A673 (cell line): ENCODE data around the gene PSPC1. TPM values are rescaled to one million over a fixed set of nuclear protein-coding genes. Genes with fewer than 3 reads are reported as not detected.
"Not testable (repeated sequence)": the region's sequence is repeated elsewhere in the genome, so short reads cannot be mapped to it uniquely, and the experiment has no call there.

Source experiments
- Bru-seq: library from RNA; stranded (reverse); fragments of 400-500 nt; gene quantifications from one replicate; lab custom pipeline; 2021; lab: Mats Ljungman, UMichigan
- BruChase-seq, 2 experiments: library from RNA; stranded (reverse); fragments of 400-500 nt; gene quantifications; one replicate each; lab custom pipeline; 2021; lab: Mats Ljungman, UMichigan
- BruUV-seq: library from RNA; stranded (reverse); fragments of 400-500 nt; replicated peaks from 2 replicates; lab custom pipeline; 2021; lab: Mats Ljungman, UMichigan
- CTCF ChIA-PET: fragments of 300-600 bp; sonication (Branson Sonifier 250); formaldehyde crosslinking; loops from one replicate; lab custom pipeline; 2022; ENCODE audit warnings: antibody characterized with exemption; lab: Charles Lee
- POLR2A ChIA-PET: fragments of 300-600 bp; sonication (Branson Sonifier 250); formaldehyde crosslinking; loops from one replicate; lab custom pipeline; 2022; ENCODE audit warnings: antibody characterized with exemption; ENCODE audit not compliant: low non-redundant PET; lab: Charles Lee
- DNase-seq: peaks from one replicate; pipeline ENCODE4 v3.0.0-alpha.2; 2015; ENCODE audit warnings: low spot score
- H3K27ac ChIP-seq: fragments of 200-600 bp; sonication (generic); 2 replicates; pipeline ENCODE4 v1.5.1; 2016; ENCODE audit warnings: mixed run types, low read depth, mild to moderate bottlenecking, mixed read lengths, antibody characterized with exemption, low read length; ENCODE audit not compliant: poor library complexity, severe bottlenecking
- H3K27me3 ChIP-seq: fragments of 200-600 bp; sonication (generic); replicated peaks from 2 replicates; pipeline ENCODE4 v1.6.1; 2017; ENCODE audit warnings: mixed run types, low read depth, mild to moderate bottlenecking, mixed read lengths, antibody characterized with exemption, low read length; ENCODE audit not compliant: insufficient read depth, poor library complexity
- H3K36me3 ChIP-seq: fragments of 200-600 bp; sonication (generic); 2 replicates; pipeline ENCODE4 v1.6.1; 2016; ENCODE audit warnings: mixed run types, mild to moderate bottlenecking, mixed read lengths, antibody characterized with exemption, low read length; ENCODE audit not compliant: insufficient read depth, poor library complexity, severe bottlenecking
- H3K4me1 ChIP-seq: fragments of 200-600 bp; sonication (generic); 2 replicates; pipeline ENCODE4 v1.6.1; 2017; ENCODE audit warnings: mixed run types, mild to moderate bottlenecking, mixed read lengths, antibody characterized with exemption, low read length; ENCODE audit not compliant: insufficient read depth, poor library complexity, severe bottlenecking
- H3K4me3 ChIP-seq: fragments of 200-600 bp; sonication (generic); 2 replicates; pipeline ENCODE4 v1.5.1; 2016; ENCODE audit warnings: low read depth, mixed run types, mild to moderate bottlenecking, mixed read lengths, low read length; ENCODE audit not compliant: poor library complexity, severe bottlenecking
- H3K9me3 ChIP-seq: fragments of 200-600 bp; sonication (generic); 2 replicates; pipeline ENCODE4 v1.6.1; 2016; ENCODE audit warnings: mixed run types, low read depth, mild to moderate bottlenecking, mixed read lengths, antibody characterized with exemption, low read length; ENCODE audit not compliant: poor library complexity, severe bottlenecking
- CTCF ChIP-seq: fragments of 300-800, 200-600 bp; sonication (generic); conservative IDR thresholded peaks from 2 replicates; pipeline ENCODE4 v1.5.1; 2017; ENCODE audit warnings: low read depth, mild to moderate bottlenecking, antibody characterized with exemption, low read length, moderate library complexity, mixed read lengths
- EZH2 ChIP-seq: fragments of 200-600 bp; sonication (generic); IDR thresholded peaks from 2 replicates; pipeline ENCODE4 v1.6.1; 2017; ENCODE audit warnings: borderline replicate concordance, low read depth, mild to moderate bottlenecking, mixed read lengths, antibody characterized with exemption, low read length; ENCODE audit not compliant: poor library complexity, severe bottlenecking
- intact Hi-C: fragments of 100-400 bp; cut with micrococcal nuclease; formaldehyde crosslinking; loops from one replicate; pipeline ENCODE4 v1.10.0; 2022; ENCODE audit not compliant: unreplicated experiment
- long read RNA-seq: library from polyadenylated mRNA; stranded (forward); transcript quantifications from one replicate; pipeline ENCODE4 v2.0.0, GENCODE V29; 2022
- total RNA-seq: library from RNA; stranded (reverse); gene quantifications from 2 replicates; pipeline ENCODE4 v1.2.3, GENCODE V29; 2021

The PSPC1 gene
- total RNA-seq (90.9 and 92.2 TPM in 2 replicates), Bru-seq, nascent RNA (percentile 95 among the genes with signal in this experiment), BruChase-seq, experiment 1, labeled RNA remaining after a 2-hour chase (percentile 92 among the genes with signal in this experiment), BruChase-seq, experiment 2, labeled RNA remaining after a 6-hour chase (percentile 88 among the genes with signal in this experiment)
- long read RNA-seq, transcript PSPC1-201 (9 exons, 2,407 nt): major isoform, 79 of 138 reads
- long read RNA-seq, transcript PSPC1-203 (8 exons, 1,647 nt): minor isoform, 13 of 138 reads
- long read RNA-seq, transcript PSPC1-204 (8 exons, 1,709 nt): minor isoform, 16 of 138 reads
- long read RNA-seq, transcript PSPC1-206 (10 exons, 2,013 nt): minor isoform, 6 of 138 reads
- long read RNA-seq, partial matches to known transcripts: 11 of 138 reads
- long read RNA-seq, other reads (novel, unspliced or antisense): 13 of 138 reads

- H3K4me3 ChIP-seq: peak within 1 kb of the TSS; percentile 67
- peak within 1 kb of the TSS; percentile 91 for H3K27ac ChIP-seq
- intact Hi-C loops: loop anchor here (2.0 kb wide), 1 partner anchor 80 kb away; the partner anchor contains the start of gene ZMYM5
- POLR2A ChIA-PET, H3K4me1 ChIP-seq, H3K9me3 ChIP-seq, CTCF ChIA-PET, H3K27me3 ChIP-seq, H3K36me3 ChIP-seq: not testable (repeated sequence)
- BruUV-seq: TSS peak; percentile 99
- DNase-seq: peak; percentile 96
These were observed at the start of gene PSPC1 for GRCh38 chr13:19782727-19783682. Gene PSPC1, minus strand, starts transcription at chr13:19782945. Its CDS starts 188 bp downstream, at chr13:19782757.

- H3K27me3 ChIP-seq: no peaks in the 10 kb centered on the region
- ChIA-PET CTCF (no interaction called here), POLR2A (no interaction called here)
- H3K4me3 ChIP-seq: no peak overlapping the region
- no peak for DNase-seq
- no peak for TF ChIP-seq EZH2
- TF ChIP-seq CTCF: no peak
- H3K9me3 ChIP-seq: no peaks in the 10 kb centered on the region
- H3K27ac ChIP-seq: no peak overlapping the region
- no TSS peak for BruUV-seq
- H3K4me1 ChIP-seq: no peaks in the 10 kb centered on the region
- intact Hi-C loops: no loop called here
- peaks cover 16% of the 10 kb centered on the region for H3K36me3 ChIP-seq
These were observed 39.9 kb upstream of the PSPC1 start for GRCh38 chr13:19822673-19823072.

GRCh38 chr13:19818223-19818842, 35.6 kb upstream of the PSPC1 start:
- no peaks in the 10 kb centered on the region for H3K4me1 ChIP-seq
- H3K27me3 ChIP-seq: no peaks in the 10 kb centered on the region
- POLR2A ChIA-PET: interaction anchor here (0.5 kb wide), 1 partner anchor 64 kb away, joined by 5 read pairs; no protein-coding TSS in a partner anchor
- DNase-seq: peak; percentile 44
- CTCF ChIA-PET: no interaction called here
- TF ChIP-seq CTCF (peak; percentile 82), EZH2 (no peak)
- H3K36me3 ChIP-seq: no peaks in the 10 kb centered on the region
- no peaks in the 10 kb centered on the region for H3K9me3 ChIP-seq
- no TSS peak for BruUV-seq
- intact Hi-C loops: no loop called here
- H3K4me3 ChIP-seq: no peak overlapping the region
- H3K27ac ChIP-seq: no peak overlapping the region
